ENCODE data around the gene SOS1. TPM values are rescaled to one million over a fixed set of nuclear protein-coding genes. Genes with fewer than 3 reads are reported as not detected.
A peak's percentile ranks its signal among the peaks of the same experiment; 100 is the strongest.
"Not testable (repeated sequence)": the region's sequence is repeated elsewhere in the genome, so short reads cannot be mapped to it uniquely, and the experiment has no call there.

Gene SOS1
- total and polyA plus RNA-seq, 5 donors, result 6.7 to 30.4 (median 20.6) TPM

- H3K27me3 ChIP-seq (ENCODE audit: control insufficient read depth, insufficient read depth), result no peaks in the 10 kb centered on the region
- no peak for ATAC-seq
- no peak for DNase-seq
- H3K27ac ChIP-seq (ENCODE audit: low read length), result no peak overlapping the region
- no peaks in the 10 kb centered on the region for H3K9me3 ChIP-seq (ENCODE audit: control insufficient read depth, low read length)
- no peaks in the 10 kb centered on the region for H3K4me1 ChIP-seq (ENCODE audit: control insufficient read depth, insufficient read depth, low read length)
- WGBS, result 92% methylated on average over 8 of the region's 8 CpGs
- intact Hi-C loops (cut with DNase I), result no loop called here
- no peak overlapping the region for H3K4me3 ChIP-seq (ENCODE audit: low read length)
Measured at GRCh38 chr2:39138837-39139211, 18.0 kb upstream of the SOS1 start.

- H3K4me1 ChIP-seq (ENCODE audit: control insufficient read depth, insufficient read depth, low read length); H3K4me3 ChIP-seq (ENCODE audit: low read length); DNase-seq; H3K27me3 ChIP-seq (ENCODE audit: control insufficient read depth, insufficient read depth); H3K9me3 ChIP-seq (ENCODE audit: control insufficient read depth, low read length); H3K27ac ChIP-seq (ENCODE audit: low read length); ATAC-seq; intact Hi-C loops (cut with DNase I): not testable (repeated sequence)
- WGBS, result 88% methylated on average over 18 of the region's 18 CpGs
Measured at GRCh38 chr2:39138187-39138836, 17.5 kb upstream of the SOS1 start.

- DNase-seq, result no peak
- H3K4me1 ChIP-seq (ENCODE audit: control insufficient read depth, insufficient read depth, low read length), result no peaks in the 10 kb centered on the region
- ATAC-seq, result no peak
- H3K27ac ChIP-seq (ENCODE audit: low read length), result no peak overlapping the region
- WGBS, result 85% methylated on average over 5 of the region's 5 CpGs
- H3K4me3 ChIP-seq (ENCODE audit: low read length), result no peak overlapping the region
- intact Hi-C loops (cut with DNase I), result no loop called here
- H3K27me3 ChIP-seq (ENCODE audit: control insufficient read depth, insufficient read depth), result no peaks in the 10 kb centered on the region
- H3K9me3 ChIP-seq (ENCODE audit: control insufficient read depth, low read length), result no peaks in the 10 kb centered on the region
Measured at GRCh38 chr2:39136799-39137198, 15.9 kb upstream of the SOS1 start.

GRCh38 chr2:39135690-39136259, 14.9 kb upstream of the SOS1 start:
- ATAC-seq (no peak), DNase-seq (no peak)
- no peaks in the 10 kb centered on the region for H3K4me1 ChIP-seq (ENCODE audit: control insufficient read depth, insufficient read depth, low read length)
- WGBS, result 58% methylated on average over 5 of the region's 5 CpGs
- no peaks in the 10 kb centered on the region for H3K27me3 ChIP-seq (ENCODE audit: control insufficient read depth, insufficient read depth)
- H3K4me3 ChIP-seq (ENCODE audit: low read length), result no peak overlapping the region
- H3K9me3 ChIP-seq (ENCODE audit: control insufficient read depth, low read length), result no peaks in the 10 kb centered on the region
- no peak overlapping the region for H3K27ac ChIP-seq (ENCODE audit: low read length)
- intact Hi-C loops (cut with DNase I), result no loop called here

GRCh38 chr2:39133215-39133851, 12.5 kb upstream of the SOS1 start:
- DNase-seq (no peak), ATAC-seq (no peak)
- Histone ChIP-seq H3K27me3 (ENCODE audit: control insufficient read depth, insufficient read depth) (no peaks in the 10 kb centered on the region), H3K4me3 (ENCODE audit: low read length) (no peak overlapping the region), H3K27ac (ENCODE audit: low read length) (no peak overlapping the region), H3K4me1 (ENCODE audit: control insufficient read depth, insufficient read depth, low read length) (no peaks in the 10 kb centered on the region), H3K9me3 (ENCODE audit: control insufficient read depth, low read length) (no peaks in the 10 kb centered on the region)
- WGBS, result 86% methylated on average over 3 of the region's 3 CpGs
- intact Hi-C loops (cut with DNase I), result no loop called here

GRCh38 chr2:39128919-39129391, 8.1 kb upstream of the SOS1 start:
- no peak overlapping the region for H3K27ac ChIP-seq (ENCODE audit: low read length)
- WGBS, result 76% methylated on average over 1 of the region's 1 CpG
- intact Hi-C loops (cut with DNase I), result loop anchor here in 1 of 4 donors (10.0 kb wide), 1 partner anchor 64 kb away; no protein-coding TSS in a partner anchor

GRCh38 chr2:39127973-39128372, 7.1 kb upstream of the SOS1 start:
- no peak overlapping the region for H3K27ac ChIP-seq (ENCODE audit: low read length)
- H3K9me3 ChIP-seq (ENCODE audit: control insufficient read depth, low read length), result no peaks in the 10 kb centered on the region
- no peaks in the 10 kb centered on the region for H3K27me3 ChIP-seq (ENCODE audit: control insufficient read depth, insufficient read depth)
- no peak overlapping the region for H3K4me3 ChIP-seq (ENCODE audit: low read length)
- no peak for ATAC-seq
- no peak for DNase-seq
- intact Hi-C loops (cut with DNase I), result loop anchor here in 1 of 4 donors (10.0 kb wide), 1 partner anchor 63 kb away; no protein-coding TSS in a partner anchor
- WGBS, result 64% methylated on average over 1 of the region's 1 CpG
- no peaks in the 10 kb centered on the region for H3K4me1 ChIP-seq (ENCODE audit: control insufficient read depth, insufficient read depth, low read length)

More at GRCh38 chr2:39128919-39129391, 8.1 kb upstream of the SOS1 start:
- H3K27me3 ChIP-seq (ENCODE audit: control insufficient read depth, insufficient read depth), result no peaks in the 10 kb centered on the region
- ATAC-seq (no peak), DNase-seq (no peak)
- no peaks in the 10 kb centered on the region for H3K4me1 ChIP-seq (ENCODE audit: control insufficient read depth, insufficient read depth, low read length)
- H3K9me3 ChIP-seq (ENCODE audit: control insufficient read depth, low read length), result no peaks in the 10 kb centered on the region
- no peak overlapping the region for H3K4me3 ChIP-seq (ENCODE audit: low read length)

GRCh38 chr2:39124746-39125057, 3.9 kb upstream of the SOS1 start:
- WGBS, result under 1% methylated on average over 10 of the region's 10 CpGs
- intact Hi-C loops (cut with DNase I), result loop anchor here in 2 of 4 donors (5.0 to 10.0 kb wide), 2 partner anchors 60 to 103 kb away; no protein-coding TSS in a partner anchor
- ATAC-seq, result peak; percentile 18 to 27
- no peaks in the 10 kb centered on the region for H3K27me3 ChIP-seq (ENCODE audit: control insufficient read depth, insufficient read depth)
- peak overlapping the region; percentile 88 for H3K27ac ChIP-seq (ENCODE audit: low read length)
- H3K4me3 ChIP-seq (ENCODE audit: low read length), result peak overlapping the region; percentile 88
- H3K4me1 ChIP-seq (ENCODE audit: control insufficient read depth, insufficient read depth, low read length), result no peaks in the 10 kb centered on the region
- DNase-seq, result peak in 2 of 3 donors; percentile 23 to 69
- no peaks in the 10 kb centered on the region for H3K9me3 ChIP-seq (ENCODE audit: control insufficient read depth, low read length)

GRCh38 chr2:39124000-39124745, 3.3 kb upstream of the SOS1 start:
- Histone ChIP-seq H3K4me1 (ENCODE audit: control insufficient read depth, insufficient read depth, low read length) (no peaks in the 10 kb centered on the region), H3K4me3 (ENCODE audit: low read length) (peak overlapping the region; percentile 88), H3K27me3 (ENCODE audit: control insufficient read depth, insufficient read depth) (no peaks in the 10 kb centered on the region), H3K27ac (ENCODE audit: low read length) (peak overlapping the region; percentile 88), H3K9me3 (ENCODE audit: control insufficient read depth, low read length) (no peaks in the 10 kb centered on the region)
- DNase-seq (peak; percentile 98 to 99 (median 99)), ATAC-seq (peak; percentile 94 to 95)
- intact Hi-C loops (cut with DNase I), result loop anchor here in 2 of 4 donors (5.0 to 10.0 kb wide), 2 partner anchors 59 to 103 kb away; no protein-coding TSS in a partner anchor
- WGBS, result under 1% methylated on average over 58 of the region's 58 CpGs

- WGBS, result 68% methylated on average over 25 of the region's 25 CpGs
- Histone ChIP-seq H3K4me1 (ENCODE audit: control insufficient read depth, insufficient read depth, low read length) (no peaks in the 10 kb centered on the region), H3K27me3 (ENCODE audit: control insufficient read depth, insufficient read depth) (no peaks in the 10 kb centered on the region), H3K9me3 (ENCODE audit: control insufficient read depth, low read length) (no peaks in the 10 kb centered on the region), H3K4me3 (ENCODE audit: low read length) (peak overlapping the region; percentile 88), H3K27ac (ENCODE audit: low read length) (peak overlapping the region; percentile 87)
- no peak for ATAC-seq
- no peak for DNase-seq
- intact Hi-C loops (cut with DNase I), result loop anchor here in 2 of 4 donors (5.0 to 10.0 kb wide), 2 partner anchors 59 to 104 kb away; no protein-coding TSS in a partner anchor
Measured at GRCh38 chr2:39123436-39123999, 2.7 kb upstream of the SOS1 start.
